Measurements from ENCODE around the gene VTI1A. TPM values are rescaled to one million over a fixed set of nuclear protein-coding genes. Genes with fewer than 3 reads are reported as not detected.

The VTI1A gene
- total and polyA plus RNA-seq, 9 of the 15 experiments (the other 6 are each of a cell fraction or from before 2014, with no cell fraction given) = 9.3 to 21.4 (median 16.0) TPM

GRCh38 chr10:112767156-112767555 is 320.1 kb downstream of the VTI1A start (continued):
- TF ChIP-seq CUX1 (CRISPR knock-in tag; IDR thresholded peaks at IDR 0.05) (no peak), ZNF740 (CRISPR knock-in tag; IDR thresholded peaks at IDR 0.05) (no peak), ZNF740 (tag; IDR thresholded peaks at IDR 0.05) (no peak), ZNF551 (CRISPR knock-in tag; IDR thresholded peaks at IDR 0.05) (no peak), JUNB (CRISPR knock-in tag; conservative IDR thresholded peaks at IDR 0.05) (no peak), CBFB (CRISPR knock-in tag; IDR thresholded peaks at IDR 0.05) (no peak)
- TF ChIP-seq, protein P1, sequence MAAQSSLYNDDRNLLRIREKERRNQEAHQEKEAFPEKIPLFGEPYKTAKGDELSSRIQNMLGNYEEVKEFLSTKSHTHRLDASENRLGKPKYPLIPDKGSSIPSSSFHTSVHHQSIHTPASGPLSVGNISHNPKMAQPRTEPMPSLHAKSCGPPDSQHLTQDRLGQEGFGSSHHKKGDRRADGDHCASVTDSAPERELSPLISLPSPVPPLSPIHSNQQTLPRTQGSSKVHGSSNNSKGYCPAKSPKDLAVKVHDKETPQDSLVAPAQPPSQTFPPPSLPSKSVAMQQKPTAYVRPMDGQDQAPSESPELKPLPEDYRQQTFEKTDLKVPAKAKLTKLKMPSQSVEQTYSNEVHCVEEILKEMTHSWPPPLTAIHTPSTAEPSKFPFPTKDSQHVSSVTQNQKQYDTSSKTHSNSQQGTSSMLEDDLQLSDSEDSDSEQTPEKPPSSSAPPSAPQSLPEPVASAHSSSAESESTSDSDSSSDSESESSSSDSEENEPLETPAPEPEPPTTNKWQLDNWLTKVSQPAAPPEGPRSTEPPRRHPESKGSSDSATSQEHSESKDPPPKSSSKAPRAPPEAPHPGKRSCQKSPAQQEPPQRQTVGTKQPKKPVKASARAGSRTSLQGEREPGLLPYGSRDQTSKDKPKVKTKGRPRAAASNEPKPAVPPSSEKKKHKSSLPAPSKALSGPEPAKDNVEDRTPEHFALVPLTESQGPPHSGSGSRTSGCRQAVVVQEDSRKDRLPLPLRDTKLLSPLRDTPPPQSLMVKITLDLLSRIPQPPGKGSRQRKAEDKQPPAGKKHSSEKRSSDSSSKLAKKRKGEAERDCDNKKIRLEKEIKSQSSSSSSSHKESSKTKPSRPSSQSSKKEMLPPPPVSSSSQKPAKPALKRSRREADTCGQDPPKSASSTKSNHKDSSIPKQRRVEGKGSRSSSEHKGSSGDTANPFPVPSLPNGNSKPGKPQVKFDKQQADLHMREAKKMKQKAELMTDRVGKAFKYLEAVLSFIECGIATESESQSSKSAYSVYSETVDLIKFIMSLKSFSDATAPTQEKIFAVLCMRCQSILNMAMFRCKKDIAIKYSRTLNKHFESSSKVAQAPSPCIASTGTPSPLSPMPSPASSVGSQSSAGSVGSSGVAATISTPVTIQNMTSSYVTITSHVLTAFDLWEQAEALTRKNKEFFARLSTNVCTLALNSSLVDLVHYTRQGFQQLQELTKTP (IDR thresholded peaks at IDR 0.05; ENCODE audit: low read depth in 1 of 2, partially characterized antibody in 2 of 2) = no peak

All from K562 (cell line).